GM18868 (cell line): ENCODE measurements around the gene CAV2.
"Not testable (repeated sequence)": the region's sequence is repeated elsewhere in the genome, so short reads cannot be mapped to it uniquely, and the experiment has no call there.

Source experiments
- ATAC-seq: cut with Tn5 transposase; IDR thresholded peaks from one replicate; pipeline ENCODE4 v1.9.1; 2021; ENCODE audit warnings: mild to moderate bottlenecking, moderate library complexity; ENCODE audit not compliant: unreplicated experiment

The CAV2 gene

GRCh38 chr7:116499168-116500077 is at the start of gene CAV2:
TSS of gene CAV2 (plus strand) at chr7:116499738. CDS start at chr7:116499782, 44 bp downstream.
- no peak for ATAC-seq

GRCh38 chr7:116449950-116450349 is 49.6 kb upstream of the CAV2 start:
- ATAC-seq: no peak

GRCh38 chr7:116451957-116452729 is 47.4 kb upstream of the CAV2 start:
- ATAC-seq: no peak

- no peak for ATAC-seq
Observed at GRCh38 chr7:116454377-116454776, 45.2 kb upstream of the CAV2 start.

GRCh38 chr7:116455009-116455408 is 44.5 kb upstream of the CAV2 start:
- no peak for ATAC-seq

GRCh38 chr7:116455499-116455898 is 44.0 kb upstream of the CAV2 start:
- ATAC-seq: no peak

- ATAC-seq: no peak
Observed at GRCh38 chr7:116461500-116461899, 38.0 kb upstream of the CAV2 start.

GRCh38 chr7:116463956-116464355 is 35.6 kb upstream of the CAV2 start:
- no peak for ATAC-seq

GRCh38 chr7:116464375-116464774 is 35.2 kb upstream of the CAV2 start:
- no peak for ATAC-seq

GRCh38 chr7:116465125-116465524 is 34.4 kb upstream of the CAV2 start:
- no peak for ATAC-seq

GRCh38 chr7:116468534-116468933 is 31.0 kb upstream of the CAV2 start:
- no peak for ATAC-seq

- ATAC-seq: no peak
Observed at GRCh38 chr7:116477625-116478024, 21.9 kb upstream of the CAV2 start.

GRCh38 chr7:116478834-116479233 is 20.7 kb upstream of the CAV2 start:
- no peak for ATAC-seq

- no peak for ATAC-seq
Observed at GRCh38 chr7:116483271-116483942, 16.1 kb upstream of the CAV2 start.

- not testable (repeated sequence) for ATAC-seq
Observed at GRCh38 chr7:116484389-116484788, 15.1 kb upstream of the CAV2 start.

- no peak for ATAC-seq
Observed at GRCh38 chr7:116487907-116488521, 11.5 kb upstream of the CAV2 start.

GRCh38 chr7:116490351-116490750 is 9.2 kb upstream of the CAV2 start:
- no peak for ATAC-seq

GRCh38 chr7:116491887-116492653 is 7.5 kb upstream of the CAV2 start:
- ATAC-seq: no peak

GRCh38 chr7:116492654-116493109 is 6.9 kb upstream of the CAV2 start:
- ATAC-seq: no peak

GRCh38 chr7:116493449-116493848 is 6.1 kb upstream of the CAV2 start:
- ATAC-seq: no peak
